CD4-positive, CD25-positive, alpha-beta regulatory T cell (primary cell): ENCODE data around the gene CPVL. TPM values are rescaled to one million over a fixed set of nuclear protein-coding genes. Genes with fewer than 3 reads are reported as not detected.

Experiments
- ATAC-seq, 2 donors: fragments of 150-1000 bp; cut with Tn5 transposase; one replicate each; pipeline ENCODE4 v1.10.0; 2021; ENCODE audit warnings: low read depth in 2 of 2, moderate number of reproducible peaks in 2 of 2, moderate library complexity in 1 of 2
- DNase-seq, 3 donors: peaks; one replicate each; pipeline versions ENCODE4 v3.0.0 to v3.0.0-alpha.2; 2012 to 2022; ENCODE audit warnings: mixed read lengths in 1 of 3
- H3K27ac ChIP-seq: one replicate; pipeline ENCODE4 v1.7.0; 2013; ENCODE audit warnings: mild to moderate bottlenecking, low read length; ENCODE audit not compliant: insufficient read depth, poor library complexity, severe bottlenecking
- H3K27me3 ChIP-seq: one replicate; pipeline ENCODE4 v1.7.0; 2013; ENCODE audit warnings: low read length; ENCODE audit not compliant: control insufficient read depth, insufficient read depth
- H3K36me3 ChIP-seq: one replicate; pipeline ENCODE4 v1.7.0; 2013; ENCODE audit warnings: mild to moderate bottlenecking, low read length, moderate library complexity; ENCODE audit not compliant: control insufficient read depth, insufficient read depth
- H3K4me1 ChIP-seq: 2 replicates; pipeline ENCODE4 v1.7.0; 2013; ENCODE audit warnings: mild to moderate bottlenecking, low read length; ENCODE audit not compliant: insufficient read depth, control insufficient read depth, poor library complexity, severe bottlenecking
- H3K4me3 ChIP-seq: one replicate; pipeline ENCODE4 v1.7.0; 2013; ENCODE audit warnings: low read depth, mild to moderate bottlenecking, low read length, moderate library complexity
- H3K9me3 ChIP-seq, 2 experiments: 1 replicate in 1 of 2; 2 replicates in 1 of 2; pipeline ENCODE4 v1.7.0; 2013; ENCODE audit warnings: low read length in 2 of 2, mild to moderate bottlenecking in 1 of 2, moderate library complexity in 1 of 2; ENCODE audit not compliant: control insufficient read depth in 2 of 2
- H3K27ac Mint-ChIP-seq, 3 donors: one replicate each; pipeline ENCODE4 v1.8.0; 2020 to 2022; ENCODE audit warnings: mild to moderate bottlenecking in 3 of 3, mixed read lengths in 3 of 3, moderate library complexity in 2 of 3
- H3K27me3 Mint-ChIP-seq: one replicate; pipeline ENCODE4 v1.8.0; 2022; ENCODE audit warnings: mild to moderate bottlenecking, mixed read lengths
- H3K36me3 Mint-ChIP-seq: one replicate; pipeline ENCODE4 v1.8.0; 2020; ENCODE audit warnings: mixed read lengths
- H3K4me1 Mint-ChIP-seq, 4 donors: one replicate each; pipeline ENCODE4 v1.8.0; 2020 to 2022; ENCODE audit warnings: mixed read lengths in 4 of 4, mild to moderate bottlenecking in 1 of 4
- H3K4me3 Mint-ChIP-seq, 4 donors: one replicate each; pipeline ENCODE4 v1.8.0; 2020 to 2022; ENCODE audit warnings: mild to moderate bottlenecking in 4 of 4, mixed read lengths in 4 of 4, moderate library complexity in 3 of 4
- H3K9me3 Mint-ChIP-seq, 7 donors: one replicate each; pipeline ENCODE4 v1.8.0; 2020 to 2022; ENCODE audit warnings: mixed read lengths in 7 of 7, mild to moderate bottlenecking in 3 of 7, moderate library complexity in 2 of 7
- polyA plus RNA-seq, 4 donors: library from polyadenylated mRNA; unstranded; fragments of 300-500 nt; fragmentation: Illumina TruSeq; gene quantifications; one replicate each; pipeline ENCODE4 v1.2.3, GENCODE V29; 2021
- total RNA-seq: library from RNA; stranded (reverse); gene quantifications from one replicate; pipeline ENCODE4 v1.2.3, GENCODE V29; 2022

Gene CPVL
- total and polyA plus RNA-seq, 5 donors from 2014 or later: 0.15 to 1.3 (median 0.77) TPM; not detected in 1

DNA sequence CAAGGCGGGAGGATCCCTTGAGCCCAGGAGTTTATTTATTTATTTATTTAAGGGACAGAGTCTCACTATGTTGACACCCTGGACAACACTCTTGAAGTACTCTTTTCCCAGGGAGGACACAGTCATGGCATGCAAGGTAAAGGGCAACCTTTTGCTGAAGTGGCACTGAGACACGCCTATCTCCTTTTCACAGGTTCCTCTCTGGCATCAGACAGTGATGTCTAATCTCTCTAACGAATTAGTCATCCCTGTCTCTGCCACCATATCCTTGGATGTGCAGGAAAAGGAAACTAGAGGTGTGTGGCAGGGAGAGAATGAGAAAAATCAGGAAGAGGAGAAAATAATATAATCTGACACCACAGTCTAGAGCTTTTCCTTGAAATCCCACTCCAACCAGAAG is 19.5 kb downstream of the CPVL start:
- no peaks in the 10 kb centered on the region for H3K4me1 ChIP-seq
- peaks cover 9% of the 10 kb centered on the region for H3K27me3 Mint-ChIP-seq
- no peak overlapping the region for H3K27ac Mint-ChIP-seq
- H3K27me3 ChIP-seq: no peaks in the 10 kb centered on the region
- no peak overlapping the region for H3K27ac ChIP-seq
- H3K4me3 ChIP-seq: no peak overlapping the region
- H3K9me3 ChIP-seq: no peaks in the 10 kb centered on the region
- no peaks in the 10 kb centered on the region for H3K36me3 Mint-ChIP-seq
- H3K4me1 Mint-ChIP-seq: no peaks in the 10 kb centered on the region
- H3K9me3 Mint-ChIP-seq: no peaks in the 10 kb centered on the region
- DNase-seq (no peak), ATAC-seq (no peak)
- no peaks in the 10 kb centered on the region for H3K36me3 ChIP-seq
- no peak overlapping the region for H3K4me3 Mint-ChIP-seq

- Histone ChIP-seq H3K9me3 (no peaks in the 10 kb centered on the region), H3K27ac (no peak overlapping the region), H3K4me1 (no peaks in the 10 kb centered on the region), H3K4me3 (no peak overlapping the region), H3K36me3 (no peaks in the 10 kb centered on the region), H3K27me3 (no peaks in the 10 kb centered on the region)
- Mint-ChIP-seq H3K27ac (no peak overlapping the region), H3K4me3 (no peak overlapping the region), H3K4me1 (no peaks in the 10 kb centered on the region), H3K27me3 (peaks cover 13% of the 10 kb centered on the region), H3K9me3 (no peaks in the 10 kb centered on the region), H3K36me3 (no peaks in the 10 kb centered on the region)
- ATAC-seq (no peak), DNase-seq (no peak)
These were observed 22.6 kb downstream of the CPVL start for GRCh38 chr7:29123626-29124190.

- Mint-ChIP-seq H3K27ac (no peak overlapping the region), H3K27me3 (peaks cover 16% of the 10 kb centered on the region), H3K4me1 (no peaks in the 10 kb centered on the region), H3K9me3 (no peaks in the 10 kb centered on the region), H3K4me3 (no peak overlapping the region), H3K36me3 (no peaks in the 10 kb centered on the region)
- ATAC-seq (no peak), DNase-seq (no peak)
- H3K36me3 ChIP-seq: no peaks in the 10 kb centered on the region
- H3K4me3 ChIP-seq: no peak overlapping the region
- no peaks in the 10 kb centered on the region for H3K9me3 ChIP-seq
- no peaks in the 10 kb centered on the region for H3K4me1 ChIP-seq
- no peaks in the 10 kb centered on the region for H3K27me3 ChIP-seq
- H3K27ac ChIP-seq: no peak overlapping the region
These were observed 23.6 kb downstream of the CPVL start for GRCh38 chr7:29122759-29123158.

GRCh38 chr7:29122081-29122480 is 24.3 kb downstream of the CPVL start:
- H3K4me1 ChIP-seq: no peaks in the 10 kb centered on the region
- H3K27ac ChIP-seq: no peak overlapping the region
- H3K36me3 ChIP-seq: no peaks in the 10 kb centered on the region
- no peak for ATAC-seq
- Mint-ChIP-seq H3K27ac (no peak overlapping the region), H3K4me1 (no peaks in the 10 kb centered on the region), H3K36me3 (no peaks in the 10 kb centered on the region), H3K27me3 (peaks cover 19% of the 10 kb centered on the region), H3K4me3 (no peak overlapping the region), H3K9me3 (no peaks in the 10 kb centered on the region)
- H3K27me3 ChIP-seq: no peaks in the 10 kb centered on the region
- H3K9me3 ChIP-seq: no peaks in the 10 kb centered on the region
- DNase-seq: no peak
- H3K4me3 ChIP-seq: no peak overlapping the region

DNA sequence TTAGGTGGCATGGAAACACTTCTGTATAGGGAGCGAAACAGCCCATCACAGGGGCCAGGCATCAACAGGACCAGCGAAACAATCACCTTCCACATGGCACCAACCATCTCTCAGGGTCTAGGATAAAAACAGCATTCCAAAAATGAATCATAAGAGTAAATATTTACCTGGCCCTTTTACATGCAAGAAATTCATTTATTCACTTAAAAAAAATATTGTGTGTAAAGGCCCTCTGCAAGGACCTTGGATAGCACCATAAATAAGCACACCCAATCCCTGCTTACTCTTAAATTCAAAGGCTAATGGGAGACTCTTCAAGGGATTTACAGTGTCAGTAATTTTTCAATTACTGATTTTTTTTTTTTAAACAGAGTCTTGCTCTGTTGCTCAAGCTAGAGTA is 25.4 kb downstream of the CPVL start:
- no peaks in the 10 kb centered on the region for H3K4me1 Mint-ChIP-seq
- Histone ChIP-seq H3K27me3 (no peaks in the 10 kb centered on the region), H3K27ac (no peak overlapping the region), H3K9me3 (no peaks in the 10 kb centered on the region), H3K4me1 (no peaks in the 10 kb centered on the region), H3K4me3 (no peak overlapping the region), H3K36me3 (no peaks in the 10 kb centered on the region)
- H3K4me3 Mint-ChIP-seq: no peak overlapping the region
- ATAC-seq (no peak), DNase-seq (no peak)
- H3K27me3 Mint-ChIP-seq: peaks cover 11% of the 10 kb centered on the region
- H3K36me3 Mint-ChIP-seq: no peaks in the 10 kb centered on the region
- no peaks in the 10 kb centered on the region for H3K9me3 Mint-ChIP-seq
- no peak overlapping the region for H3K27ac Mint-ChIP-seq

- no peaks in the 10 kb centered on the region for H3K36me3 Mint-ChIP-seq
- H3K27me3 ChIP-seq: no peaks in the 10 kb centered on the region
- H3K4me3 ChIP-seq: no peak overlapping the region
- H3K4me1 ChIP-seq: no peaks in the 10 kb centered on the region
- H3K4me1 Mint-ChIP-seq: no peaks in the 10 kb centered on the region
- no peaks in the 10 kb centered on the region for H3K9me3 ChIP-seq
- no peak for DNase-seq
- H3K27me3 Mint-ChIP-seq: peaks cover 11% of the 10 kb centered on the region
- H3K27ac ChIP-seq: no peak overlapping the region
- H3K9me3 Mint-ChIP-seq: no peaks in the 10 kb centered on the region
- no peak for ATAC-seq
- no peak overlapping the region for H3K27ac Mint-ChIP-seq
- H3K4me3 Mint-ChIP-seq: no peak overlapping the region
- H3K36me3 ChIP-seq: no peaks in the 10 kb centered on the region
These were observed 26.8 kb downstream of the CPVL start for GRCh38 chr7:29119538-29119937.

DNA sequence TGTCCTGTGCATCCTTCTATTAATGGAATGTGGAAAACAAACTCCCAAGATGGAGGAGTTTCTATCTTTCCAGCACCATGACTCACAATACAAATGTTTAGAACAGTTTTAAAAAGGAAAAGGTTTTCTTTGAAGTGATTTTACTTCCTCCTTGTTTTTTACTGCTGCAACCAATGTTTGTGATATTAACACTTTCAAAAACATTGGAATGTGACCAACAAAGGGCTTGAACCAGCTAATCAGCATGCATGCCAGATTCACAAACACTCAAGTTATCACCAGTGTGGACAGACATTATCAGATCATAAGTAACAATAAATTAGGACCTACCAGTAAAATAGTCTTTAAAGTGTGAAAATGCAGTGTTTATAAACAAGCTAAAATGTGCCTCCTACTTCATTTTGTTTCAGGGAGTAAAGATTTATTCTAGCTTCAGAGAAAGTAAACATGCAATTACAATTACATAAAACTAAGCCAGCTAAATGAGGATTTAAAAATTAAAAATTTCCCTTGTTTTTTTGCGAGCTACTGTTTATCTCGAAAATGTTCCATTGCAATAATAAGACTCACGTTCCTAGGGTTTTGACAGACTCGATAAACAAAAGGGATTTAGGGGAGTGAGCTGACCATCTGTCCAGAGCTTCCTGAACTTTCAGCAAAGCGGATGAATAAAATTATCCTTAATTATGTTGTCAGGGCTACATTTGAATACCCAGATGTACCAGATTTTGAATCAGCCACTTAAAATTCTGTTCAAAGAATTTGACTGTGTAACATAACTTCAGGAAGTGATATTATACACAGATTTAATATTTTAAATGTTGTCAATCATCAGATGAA is 29.8 kb downstream of the CPVL start:
- Mint-ChIP-seq H3K4me3 (no peak overlapping the region), H3K27ac (no peak overlapping the region), H3K36me3 (no peaks in the 10 kb centered on the region), H3K9me3 (no peaks in the 10 kb centered on the region), H3K4me1 (peaks cover 0 to 1% (median 0%) of the 10 kb centered on the region in 4 donors), H3K27me3 (peaks cover 20% of the 10 kb centered on the region)
- Histone ChIP-seq H3K4me3 (no peak overlapping the region), H3K27me3 (no peaks in the 10 kb centered on the region), H3K9me3 (no peaks in the 10 kb centered on the region), H3K4me1 (no peaks in the 10 kb centered on the region), H3K36me3 (no peaks in the 10 kb centered on the region), H3K27ac (no peak overlapping the region)
- ATAC-seq: no peak
- DNase-seq: no peak

- Histone ChIP-seq H3K4me3 (no peak overlapping the region), H3K36me3 (no peaks in the 10 kb centered on the region), H3K4me1 (no peaks in the 10 kb centered on the region), H3K27ac (no peak overlapping the region), H3K27me3 (no peaks in the 10 kb centered on the region), H3K9me3 (no peaks in the 10 kb centered on the region)
- Mint-ChIP-seq H3K27ac (no peak overlapping the region), H3K4me1 (peaks cover 0 to 1% (median 0%) of the 10 kb centered on the region in 4 donors), H3K4me3 (no peak overlapping the region), H3K9me3 (no peaks in the 10 kb centered on the region), H3K36me3 (no peaks in the 10 kb centered on the region), H3K27me3 (peaks cover 22% of the 10 kb centered on the region)
- no peak for DNase-seq
- ATAC-seq: no peak
These were observed 30.6 kb downstream of the CPVL start for GRCh38 chr7:29115753-29116152.
